ENCODE measurements around the gene SUGCT. TPM values are rescaled to one million over a fixed set of nuclear protein-coding genes. Genes with fewer than 3 reads are reported as not detected.

Gene SUGCT
- total and polyA plus RNA-seq, 2 experiments from 2014 or later = 21.4 to 57.8 TPM

DNA sequence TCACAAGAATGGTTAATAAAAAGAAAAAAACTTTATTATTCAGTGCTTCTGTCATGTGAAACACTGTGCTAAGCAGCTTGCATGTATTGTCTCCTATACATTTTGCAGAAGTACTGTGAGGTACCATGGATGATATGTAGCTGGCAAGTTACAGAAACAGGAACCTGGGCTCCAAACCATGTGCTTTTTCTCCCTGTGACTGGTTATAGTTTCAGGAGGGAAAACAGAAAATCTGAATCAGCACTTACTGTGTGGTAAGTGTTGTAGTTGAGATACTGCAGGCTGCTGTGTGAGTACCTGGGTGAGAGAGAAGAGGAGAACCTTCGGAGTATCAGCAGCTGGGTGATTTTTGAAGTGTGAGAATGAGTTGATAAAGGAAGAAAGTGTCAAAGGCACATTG lies 285.0 kb downstream of the SUGCT start:
- no peak for TF ChIP-seq CTCF (IDR thresholded peaks at IDR 0.05; ENCODE audit: low read depth, low read length)
- Histone ChIP-seq H3K27ac (no peak overlapping the region), H3K36me3 (no peaks in the 10 kb centered on the region), H3K4me1 (ENCODE audit: low read depth) (peaks cover 4% of the 10 kb centered on the region), H3K9me3 (ENCODE audit: low read depth) (no peaks in the 10 kb centered on the region), H3K27me3 (no peaks in the 10 kb centered on the region), H3K4me3 (no peak overlapping the region)
- peak in 1 of 2 donors; percentile 37 for DNase-seq (ENCODE audit: low read depth in 1 of 2, low spot score in 1 of 2)

GRCh38 chr7:40421433-40421832 lies 286.6 kb downstream of the SUGCT start:
- Histone ChIP-seq H3K4me1 (ENCODE audit: low read depth) (peaks cover 4% of the 10 kb centered on the region), H3K36me3 (no peaks in the 10 kb centered on the region), H3K27ac (no peak overlapping the region), H3K27me3 (no peaks in the 10 kb centered on the region), H3K9me3 (ENCODE audit: low read depth) (no peaks in the 10 kb centered on the region), H3K4me3 (no peak overlapping the region)
- TF ChIP-seq CTCF (IDR thresholded peaks at IDR 0.05; ENCODE audit: low read depth, low read length) = no peak
- DNase-seq (ENCODE audit: low read depth in 1 of 2, low spot score in 1 of 2) = no peak

- H3K9me3 ChIP-seq (ENCODE audit: low read depth) = no peaks in the 10 kb centered on the region
- no peaks in the 10 kb centered on the region for H3K27me3 ChIP-seq
- H3K4me3 ChIP-seq = no peak overlapping the region
- no peak overlapping the region for H3K27ac ChIP-seq
- H3K4me1 ChIP-seq (ENCODE audit: low read depth) = no peaks in the 10 kb centered on the region
- no peaks in the 10 kb centered on the region for H3K36me3 ChIP-seq
- TF ChIP-seq CTCF (IDR thresholded peaks at IDR 0.05; ENCODE audit: low read depth, low read length) = no peak
- DNase-seq (ENCODE audit: low read depth in 1 of 2, low spot score in 1 of 2) = no peak
Observed at GRCh38 chr7:40425696-40426095, 290.9 kb downstream of the SUGCT start.

DNA sequence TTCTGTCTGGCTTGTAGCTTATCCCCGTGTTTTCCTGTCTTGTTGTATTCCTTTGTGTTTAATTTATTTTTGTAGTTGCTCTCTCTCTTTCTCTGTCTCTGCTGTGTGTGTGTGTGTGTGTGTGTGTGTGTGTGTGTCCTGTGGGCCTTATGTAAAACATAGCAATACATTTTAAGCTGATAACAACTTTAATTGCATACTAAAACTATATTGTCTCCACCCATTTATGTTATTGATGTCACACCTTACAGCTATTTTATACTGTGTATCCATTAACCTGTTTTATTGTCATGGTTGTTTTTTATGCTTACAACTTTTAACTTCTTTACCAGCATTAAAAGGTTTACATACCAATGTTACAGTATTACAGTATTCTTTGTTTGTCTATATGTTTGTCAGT lies 293.6 kb downstream of the SUGCT start:
- H3K4me3 ChIP-seq = no peak overlapping the region
- no peaks in the 10 kb centered on the region for H3K4me1 ChIP-seq (ENCODE audit: low read depth)
- no peaks in the 10 kb centered on the region for H3K36me3 ChIP-seq
- no peaks in the 10 kb centered on the region for H3K9me3 ChIP-seq (ENCODE audit: low read depth)
- TF ChIP-seq CTCF (IDR thresholded peaks at IDR 0.05; ENCODE audit: low read depth, low read length) = no peak
- no peaks in the 10 kb centered on the region for H3K27me3 ChIP-seq
- H3K27ac ChIP-seq = no peak overlapping the region
- no peak for DNase-seq (ENCODE audit: low read depth in 1 of 2, low spot score in 1 of 2)

- no peak for TF ChIP-seq CTCF (IDR thresholded peaks at IDR 0.05; ENCODE audit: low read depth, low read length)
- H3K4me1 ChIP-seq (ENCODE audit: low read depth) = no peaks in the 10 kb centered on the region
Observed at GRCh38 chr7:40429826-40430225, 295.0 kb downstream of the SUGCT start.

GRCh38 chr7:40432046-40432445 lies 297.2 kb downstream of the SUGCT start:
- Histone ChIP-seq H3K4me1 (ENCODE audit: low read depth) (no peaks in the 10 kb centered on the region), H3K36me3 (no peaks in the 10 kb centered on the region), H3K9me3 (ENCODE audit: low read depth) (no peaks in the 10 kb centered on the region), H3K27ac (no peak overlapping the region), H3K27me3 (no peaks in the 10 kb centered on the region), H3K4me3 (no peak overlapping the region)
- TF ChIP-seq CTCF (IDR thresholded peaks at IDR 0.05; ENCODE audit: low read depth, low read length) = no peak
- DNase-seq (ENCODE audit: low read depth in 1 of 2, low spot score in 1 of 2) = no peak

More at GRCh38 chr7:40429826-40430225, 295.0 kb downstream of the SUGCT start:
- Histone ChIP-seq H3K4me3 (no peak overlapping the region), H3K36me3 (no peaks in the 10 kb centered on the region), H3K27ac (no peak overlapping the region), H3K27me3 (no peaks in the 10 kb centered on the region), H3K9me3 (ENCODE audit: low read depth) (no peaks in the 10 kb centered on the region)
- peak in 1 of 2 donors; percentile 56 for DNase-seq (ENCODE audit: low read depth in 1 of 2, low spot score in 1 of 2)

All from cardiac muscle cell (in vitro differentiated cells and primary cell).